EH (cell line): ENCODE results near the gene PTPRN2.

Source experiments
- DNase-seq: peaks from one replicate; pipeline ENCODE4 v3.0.0-alpha.2; 2015; ENCODE audit warnings: low read depth

Gene PTPRN2

DNA sequence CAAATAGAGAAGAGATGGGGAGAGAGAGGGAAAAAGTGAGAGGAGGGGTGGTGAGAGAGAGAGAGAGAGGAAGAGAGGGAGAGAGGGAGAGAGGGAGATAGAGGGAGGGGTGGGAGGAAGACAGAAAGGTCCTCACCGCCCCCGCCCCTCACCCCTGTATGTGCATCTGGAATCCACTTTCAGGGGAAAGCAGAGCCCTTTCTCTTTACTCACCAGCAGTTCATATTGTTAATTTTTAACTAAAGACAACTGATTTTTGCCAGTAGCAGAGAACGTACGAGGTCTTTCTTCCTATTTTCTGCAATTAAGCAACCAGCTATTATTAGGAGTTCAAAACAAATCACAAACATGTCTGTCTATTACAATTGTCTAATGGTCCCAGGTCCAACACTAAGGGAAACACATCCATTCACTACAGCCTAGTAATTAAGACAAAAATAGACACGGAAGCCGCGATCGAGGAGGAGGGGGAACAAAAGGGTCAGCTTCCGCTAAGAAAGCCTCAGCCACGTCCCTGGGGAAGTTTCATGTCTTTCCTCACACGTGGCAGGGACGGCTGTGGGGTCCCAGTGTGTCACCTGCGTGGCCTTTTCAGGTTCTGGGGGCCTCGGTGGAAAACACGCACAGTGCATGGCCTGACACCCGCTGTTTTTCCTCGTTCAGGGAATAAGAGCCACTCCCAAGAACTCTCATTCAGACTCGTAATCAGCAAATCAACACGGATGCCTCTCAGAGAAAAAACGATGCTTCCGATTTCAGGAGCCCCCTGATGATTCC is 572.0 kb downstream of the PTPRN2 start:
- no peak for DNase-seq

DNA sequence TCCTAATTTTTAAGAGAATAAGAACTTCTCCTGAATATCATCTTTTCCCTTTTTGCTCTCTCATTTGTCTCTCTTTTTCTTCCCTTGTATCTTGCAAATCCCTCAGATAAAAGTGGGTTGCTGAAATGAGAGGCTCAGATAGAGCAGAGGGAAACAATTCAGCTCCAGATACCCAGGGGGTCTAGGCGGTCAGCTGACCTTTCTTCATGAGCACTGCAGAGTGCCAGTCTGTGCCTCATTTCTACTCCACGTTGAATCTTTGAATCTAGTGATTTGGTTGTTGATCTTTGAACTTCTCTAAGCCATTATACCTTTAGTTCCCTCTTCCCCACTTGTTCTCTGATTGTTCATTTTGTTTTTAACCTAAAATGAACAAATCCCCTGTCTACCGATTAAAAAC is 572.6 kb downstream of the PTPRN2 start:
- DNase-seq, result no peak

DNA sequence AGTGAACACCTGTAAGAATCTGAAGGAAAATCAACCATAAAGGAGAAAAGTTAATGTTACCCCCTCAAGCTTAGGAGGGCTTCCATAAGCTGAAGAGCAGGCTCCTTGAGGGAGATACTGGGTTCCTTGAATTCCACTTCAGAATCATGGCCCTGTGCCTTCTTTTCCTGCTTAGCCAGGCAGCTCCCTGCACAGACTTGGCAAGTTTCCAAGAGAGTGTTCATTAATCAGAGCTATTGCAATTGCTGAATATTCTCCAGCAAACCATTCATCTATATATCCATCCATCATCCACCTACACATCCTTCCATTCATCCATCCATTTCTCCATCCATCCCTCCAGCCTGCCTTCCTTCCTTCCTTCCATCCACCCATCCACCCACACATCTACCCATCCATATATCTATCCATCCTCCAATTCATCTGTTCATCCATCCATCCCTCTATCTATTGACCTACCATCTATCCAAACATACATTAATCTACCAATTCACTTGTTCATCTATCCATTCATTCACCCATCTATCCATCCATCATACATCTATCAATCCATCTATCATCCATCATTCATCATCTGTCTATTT is 574.4 kb downstream of the PTPRN2 start:
- no peak for DNase-seq

DNA sequence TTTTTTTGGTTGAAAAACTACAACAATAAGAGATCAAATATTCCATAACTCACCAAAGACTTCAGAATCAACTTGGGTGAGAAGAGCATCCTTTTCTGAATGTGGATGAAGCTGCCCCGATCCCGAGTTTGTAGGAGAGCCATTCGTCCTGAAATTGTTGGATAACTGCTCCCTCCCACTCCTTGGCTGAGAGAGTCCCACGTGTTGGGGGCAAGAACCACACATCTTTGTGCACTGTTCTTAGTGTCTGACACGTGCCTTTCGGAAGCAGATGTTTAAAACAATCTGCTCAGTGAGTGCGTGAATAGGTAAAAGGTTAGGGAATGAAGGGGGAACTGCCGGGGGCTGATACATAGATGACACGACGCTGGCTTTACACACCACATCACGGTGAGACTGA is 575.7 kb downstream of the PTPRN2 start:
- DNase-seq, result no peak

DNA sequence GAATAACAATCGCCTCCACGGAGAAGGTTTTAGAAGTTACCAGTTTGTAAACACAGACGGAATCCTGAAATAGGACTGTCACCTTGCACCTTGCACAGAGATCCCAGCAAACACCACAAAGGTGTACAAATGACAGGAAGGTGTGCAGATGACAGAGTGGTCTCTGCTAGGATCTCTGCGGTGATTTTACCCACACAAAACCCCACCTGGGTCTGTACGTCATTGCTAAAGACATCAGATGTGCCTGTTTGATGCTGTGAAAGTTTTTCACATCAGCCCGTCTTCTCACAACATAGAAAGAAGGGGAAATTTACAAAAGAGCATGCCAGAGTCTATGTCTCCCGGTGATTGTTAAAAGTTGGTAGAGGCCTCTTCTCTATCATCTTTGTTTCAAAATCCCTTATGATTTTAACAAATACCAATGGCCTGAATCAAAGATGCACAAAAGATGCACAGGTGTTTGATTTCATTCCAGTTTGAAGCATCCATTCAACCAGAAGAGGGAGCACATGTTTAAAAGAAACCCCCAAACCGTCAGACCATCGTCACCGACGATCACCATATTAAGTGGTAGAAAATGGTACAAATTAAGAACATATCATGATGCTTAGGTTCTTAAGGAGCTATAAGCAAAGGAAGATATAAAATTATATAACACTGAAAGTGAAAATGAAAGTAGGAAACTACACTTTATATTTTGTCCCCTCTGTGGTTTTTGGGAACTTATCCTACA is 576.5 kb downstream of the PTPRN2 start:
- DNase-seq, result no peak

DNA sequence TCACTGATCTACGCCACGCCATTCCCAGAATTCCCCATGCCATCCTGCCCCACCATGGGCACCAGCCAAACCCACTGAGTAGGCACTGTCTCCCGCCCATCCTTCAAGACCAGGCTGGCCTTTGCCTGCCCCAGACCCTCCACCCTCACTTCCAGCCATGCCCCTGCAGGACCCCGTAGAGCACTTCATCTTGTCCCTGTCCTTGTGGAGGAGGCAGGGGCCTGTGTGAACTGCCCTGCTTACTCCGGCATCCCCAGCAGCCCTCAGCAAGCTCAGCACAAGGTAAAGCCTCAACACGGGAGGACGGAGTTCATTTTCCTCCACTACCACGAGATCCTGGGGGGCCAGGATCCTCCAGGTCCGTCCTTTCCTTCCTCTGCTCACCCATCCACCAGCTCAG is 577.7 kb downstream of the PTPRN2 start:
- DNase-seq, result no peak

DNA sequence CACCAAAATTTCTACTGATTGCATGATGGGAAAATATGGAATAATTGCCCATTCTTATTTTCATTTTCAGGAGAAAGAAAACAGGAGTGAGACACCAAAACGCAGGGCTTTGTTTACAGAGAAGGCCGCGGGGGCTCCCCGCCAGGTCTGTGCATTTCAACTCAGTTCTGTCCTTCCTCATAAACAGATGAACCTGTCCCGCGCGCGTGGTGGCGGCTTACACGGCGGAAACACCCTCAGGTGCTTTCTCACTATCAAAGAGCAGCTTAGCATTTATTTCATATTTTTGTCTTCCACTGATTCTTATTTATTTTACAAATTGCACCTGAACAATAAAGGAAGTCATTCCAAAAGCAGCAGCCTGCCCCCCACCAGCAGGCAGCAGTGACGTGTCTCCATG is 579.4 kb downstream of the PTPRN2 start:
- DNase-seq, result no peak

DNA sequence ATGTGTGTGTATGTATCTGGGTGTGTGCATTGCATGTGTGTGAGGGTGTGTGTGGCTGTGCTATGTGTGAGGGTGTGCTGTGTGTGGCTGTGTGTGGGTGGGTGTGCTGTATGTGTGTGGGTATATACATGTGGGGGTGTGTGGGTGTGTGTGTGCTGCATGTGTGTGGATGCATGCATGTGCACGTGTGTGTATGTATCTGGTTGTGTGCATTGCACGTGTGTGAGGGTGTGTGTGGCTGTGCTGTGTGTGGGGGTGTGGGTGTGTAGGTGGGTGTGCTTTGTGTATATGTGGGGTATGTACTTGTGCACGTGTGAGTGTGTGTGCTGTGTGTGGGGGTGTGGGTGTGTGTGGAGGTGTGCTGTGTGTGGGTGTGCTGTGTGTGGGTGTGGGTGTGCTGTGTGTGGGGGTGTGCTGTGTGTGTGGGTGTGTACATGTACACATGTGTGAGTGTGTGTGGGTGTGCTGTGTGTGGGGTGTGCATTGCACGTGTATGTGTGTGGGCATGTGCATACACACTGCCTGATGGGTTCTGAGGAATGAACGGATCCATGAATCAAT is 579.8 kb downstream of the PTPRN2 start:
- no peak for DNase-seq

DNA sequence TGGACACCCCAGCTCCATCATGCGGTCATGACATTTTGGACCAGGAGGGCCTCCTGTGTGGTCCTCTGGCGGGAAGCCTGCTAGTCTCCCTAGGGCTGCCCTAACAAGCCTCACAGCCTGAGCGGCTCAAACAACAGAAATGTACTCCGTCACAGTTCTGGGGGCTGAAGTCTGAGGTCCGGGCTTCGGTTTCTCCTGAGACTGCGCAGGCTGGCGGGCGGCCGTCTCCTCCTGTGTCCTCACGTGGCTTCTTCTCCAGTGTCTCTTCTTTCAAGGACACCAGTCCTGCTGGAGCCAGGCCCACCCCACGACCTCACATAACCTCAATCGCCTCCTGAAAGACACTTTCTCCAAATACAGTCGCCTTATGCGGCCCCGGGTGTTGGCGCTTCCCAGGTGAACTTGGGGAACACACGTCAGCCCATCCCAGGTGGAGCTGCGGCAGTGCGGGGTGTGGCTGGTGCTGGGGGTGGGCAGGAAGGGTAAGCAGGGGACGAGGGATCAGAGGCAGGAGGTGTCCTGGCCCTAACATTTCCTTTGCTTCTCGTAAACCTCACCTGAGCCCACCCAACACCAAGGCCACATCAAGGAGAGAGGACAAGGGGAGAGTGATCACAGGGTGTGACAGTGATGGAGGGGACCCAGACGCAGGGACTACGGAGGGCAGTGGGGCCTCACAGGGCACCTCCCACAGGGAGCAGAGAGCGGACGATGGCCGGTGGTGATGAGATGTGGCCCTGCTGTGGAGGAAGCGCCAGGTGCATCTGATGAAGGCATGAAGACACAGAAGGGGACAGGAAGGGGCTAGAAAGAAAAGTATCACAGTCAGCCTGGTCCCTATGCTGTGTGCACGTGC is 580.6 kb downstream of the PTPRN2 start:
- DNase-seq, result no peak

DNA sequence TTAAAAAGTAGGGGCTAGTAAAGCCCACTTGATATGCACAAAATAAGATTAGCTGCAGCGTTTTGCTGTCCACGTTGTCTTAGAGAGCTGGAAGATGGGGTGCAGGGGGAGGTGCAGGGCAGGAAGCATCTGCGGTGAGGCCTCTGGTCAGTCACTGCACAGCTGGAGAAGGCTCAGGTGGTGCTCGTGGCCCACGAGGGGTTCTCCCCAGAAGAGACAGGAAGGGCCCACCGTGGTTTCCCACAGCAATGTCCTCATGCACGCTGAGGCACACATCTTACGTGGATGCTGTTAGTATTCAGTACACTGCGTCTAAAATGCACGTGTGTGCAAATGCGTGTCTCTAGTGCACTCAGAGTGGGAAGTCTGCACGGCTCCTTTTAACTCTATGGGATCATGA is 582.1 kb downstream of the PTPRN2 start:
- DNase-seq, result no peak

DNA sequence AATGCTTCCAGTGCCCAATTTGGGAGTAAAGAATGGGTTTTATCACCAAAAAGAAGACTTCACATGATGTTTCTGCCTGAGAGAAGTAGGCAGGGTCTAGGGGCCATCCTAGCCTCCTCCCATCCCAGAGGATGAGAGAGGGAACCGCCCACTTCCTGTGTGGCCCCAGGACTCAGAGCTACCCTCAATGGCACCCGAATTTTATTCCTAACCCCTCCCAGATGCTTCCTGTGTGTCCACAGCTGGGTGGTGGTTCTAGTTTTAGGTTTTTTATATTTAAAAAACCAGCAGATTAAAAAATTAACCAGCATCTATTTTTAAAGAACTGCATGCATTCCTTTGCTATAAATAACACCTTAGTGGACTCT is 583.5 kb downstream of the PTPRN2 start:
- no peak for DNase-seq

DNA sequence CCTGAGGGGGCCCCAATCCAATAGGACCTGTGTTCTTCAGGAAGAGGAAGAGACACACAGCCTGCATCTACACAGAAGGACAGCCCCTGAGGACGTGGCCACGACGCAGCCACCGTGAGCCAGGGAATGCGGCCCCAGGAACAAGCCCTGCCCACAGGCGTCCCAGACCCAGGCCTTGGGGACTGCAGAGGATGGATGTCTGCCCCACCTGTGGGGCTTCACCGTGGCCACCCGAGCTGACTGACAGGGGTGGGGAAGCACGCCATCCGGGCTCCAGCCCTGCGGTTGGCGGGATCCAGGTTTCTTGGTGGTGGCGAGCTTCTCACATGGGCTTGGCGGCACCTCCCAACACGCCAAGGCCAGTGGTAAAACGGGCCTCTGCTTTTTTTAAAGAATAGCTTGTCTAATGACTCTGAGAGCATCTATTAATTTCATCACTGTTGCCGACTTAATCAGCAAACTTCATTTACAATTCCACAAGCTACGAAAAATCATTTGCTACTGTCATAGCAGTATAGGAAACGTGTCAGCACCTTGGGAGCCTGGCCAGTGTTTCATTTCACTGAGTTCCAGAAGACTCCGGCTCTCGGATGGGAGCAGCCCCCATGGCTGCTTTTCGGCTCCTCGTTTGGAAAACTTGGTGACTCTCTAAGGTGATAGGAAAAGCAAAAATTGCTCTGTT is 584.0 kb downstream of the PTPRN2 start:
- no peak for DNase-seq

DNA sequence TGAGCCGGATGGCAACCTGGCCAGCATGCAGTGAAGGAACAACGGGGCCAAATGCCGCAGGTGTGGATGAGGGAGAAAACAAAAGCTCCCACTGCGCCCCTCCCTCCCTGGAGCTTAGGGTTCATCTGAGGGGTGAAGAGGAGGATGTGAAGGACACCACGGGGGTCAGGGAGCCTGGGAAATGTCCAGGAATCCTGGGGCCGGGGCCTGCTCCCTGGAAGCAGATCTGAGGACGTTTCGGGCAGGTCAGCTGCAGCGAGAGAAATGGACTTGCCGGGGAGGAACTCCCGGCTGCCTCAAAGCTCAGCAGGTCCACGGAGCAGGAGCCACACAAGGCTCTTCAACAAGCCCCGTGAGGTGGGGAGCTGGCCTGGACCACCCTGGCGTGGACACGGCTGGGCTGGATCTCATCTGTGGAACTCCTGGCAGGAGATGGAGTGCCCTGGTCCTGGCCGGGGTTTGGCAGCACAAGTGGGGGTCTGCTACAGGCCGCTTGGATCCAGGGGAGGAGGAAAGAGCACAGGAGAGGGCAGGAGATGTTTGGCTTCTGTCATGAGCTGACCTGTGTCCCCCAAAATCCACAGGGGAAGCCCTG is 585.0 kb downstream of the PTPRN2 start:
- DNase-seq, result no peak

DNA sequence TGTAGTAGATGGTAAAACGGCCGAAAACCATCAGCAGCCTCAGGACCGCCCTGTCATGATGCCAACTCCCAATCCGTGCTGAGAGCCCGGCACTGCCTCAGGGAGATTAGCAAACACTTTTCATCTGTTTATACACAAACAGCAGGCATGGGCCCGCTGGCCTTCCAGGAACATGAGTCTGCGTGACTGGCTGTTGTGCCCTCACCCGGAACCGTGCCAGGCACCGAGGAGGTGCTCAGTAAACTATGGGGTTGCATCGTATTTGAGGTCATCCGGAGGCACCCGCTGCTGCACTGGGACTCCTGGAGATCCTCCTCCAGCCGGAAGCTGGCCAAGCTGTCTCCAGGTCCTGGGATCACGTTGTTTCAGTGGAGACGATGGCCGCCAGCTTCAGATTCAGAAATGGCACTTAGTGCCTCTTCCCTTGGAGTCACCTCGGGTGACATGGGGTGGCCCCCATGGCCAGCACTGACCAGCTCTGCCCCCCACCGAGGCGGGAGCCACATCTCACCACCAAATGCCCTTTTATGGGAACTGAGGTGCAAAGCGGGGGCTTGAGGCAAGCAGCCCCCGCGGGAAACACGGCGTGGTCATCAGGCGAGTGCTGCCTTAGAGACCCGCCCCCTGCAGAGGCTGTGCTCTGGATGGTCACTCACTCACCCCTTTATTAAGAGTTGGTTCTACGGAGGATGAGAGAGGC is 585.9 kb downstream of the PTPRN2 start:
- DNase-seq, result no peak

DNA sequence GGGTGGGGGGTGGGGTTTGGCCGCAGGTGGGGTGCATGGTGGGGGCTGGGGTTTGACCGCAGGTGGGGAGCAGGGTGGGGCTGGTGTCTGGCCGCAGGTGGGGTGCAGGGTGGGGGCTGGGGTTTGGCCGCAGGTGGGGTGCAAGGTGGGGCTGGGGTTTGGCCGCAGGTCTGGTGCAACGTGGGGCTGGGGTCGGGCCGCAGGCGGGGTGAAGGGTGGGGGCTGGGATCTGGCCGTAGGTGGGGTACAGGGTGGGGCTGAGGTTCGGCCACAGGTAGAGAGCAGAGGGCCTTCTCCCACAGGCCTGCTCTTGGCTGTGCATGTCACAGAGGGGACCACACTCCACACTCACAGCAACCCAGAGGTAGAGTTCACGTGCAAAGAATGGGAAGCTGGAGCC is 586.6 kb downstream of the PTPRN2 start:
- no peak for DNase-seq

DNA sequence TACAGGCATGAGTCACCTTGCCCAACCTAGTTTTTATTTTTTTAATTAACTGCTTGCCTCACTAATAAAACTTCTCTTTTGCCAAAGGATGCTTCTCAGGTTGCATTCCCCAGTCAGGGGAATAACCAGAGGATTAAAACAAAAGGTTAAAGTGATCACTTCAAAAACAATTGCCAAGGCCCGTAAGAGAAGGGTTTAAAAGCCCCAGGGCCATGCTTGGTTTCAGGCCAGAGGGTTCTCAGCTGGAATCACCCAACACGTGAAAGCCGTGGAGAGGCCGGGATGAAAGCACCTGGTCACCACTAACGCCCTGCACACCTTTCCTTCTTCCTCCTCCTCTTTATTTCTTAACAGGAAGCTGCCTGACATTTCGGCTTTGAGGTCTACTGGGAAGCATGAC is 587.5 kb downstream of the PTPRN2 start:
- DNase-seq, result no peak

DNA sequence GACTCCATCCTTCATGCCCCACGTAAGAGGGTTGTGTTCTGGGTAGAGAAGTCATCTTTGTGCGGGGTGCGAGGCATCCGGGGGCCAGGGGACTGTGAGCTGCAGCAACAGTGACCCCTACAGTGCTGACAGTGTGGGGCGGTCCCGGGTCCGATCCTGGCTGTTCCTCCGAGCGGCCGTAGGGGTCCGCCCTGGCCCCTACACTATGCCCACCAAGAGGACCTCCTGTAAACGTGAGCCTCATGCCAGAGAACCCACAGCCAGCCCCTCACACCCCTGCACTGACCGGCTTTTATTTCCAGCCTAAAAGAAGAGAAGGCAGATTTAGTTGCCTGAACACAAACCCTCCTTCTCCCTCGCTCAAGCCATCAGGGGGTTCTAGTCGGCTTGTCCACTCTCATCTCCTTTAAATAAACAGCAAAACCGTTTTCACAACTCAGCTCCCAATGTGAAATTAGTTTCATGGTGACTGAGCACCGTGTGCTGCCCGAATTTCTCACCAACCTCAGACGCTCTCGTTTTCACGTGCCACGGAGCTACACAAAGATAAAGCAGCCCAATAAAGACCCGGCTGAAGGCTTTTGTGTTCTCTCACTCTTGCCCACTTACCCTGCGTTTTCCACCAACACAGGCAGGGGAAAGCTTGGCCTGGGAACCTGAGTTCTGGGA is 588.6 kb downstream of the PTPRN2 start:
- DNase-seq, result no peak

DNA sequence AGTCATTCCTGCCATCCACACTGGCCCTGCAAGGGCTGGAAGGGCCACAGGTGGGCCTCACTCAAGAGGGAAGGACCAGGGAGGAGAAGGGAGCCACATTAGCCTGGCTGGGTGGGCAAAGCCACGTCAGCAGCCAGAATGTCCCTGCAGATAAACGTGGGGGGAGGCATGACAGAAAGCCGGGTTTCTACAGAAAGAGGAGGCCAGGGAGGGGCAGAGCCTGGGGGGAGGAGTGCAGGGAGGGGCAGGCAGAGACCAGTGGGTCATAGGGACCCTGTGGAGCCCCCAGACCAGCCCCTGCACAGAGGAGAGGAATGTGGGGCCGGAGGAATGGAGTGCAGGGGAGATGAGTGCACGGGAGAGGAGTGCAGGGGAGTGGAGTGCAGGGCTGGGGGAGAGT is 590.2 kb downstream of the PTPRN2 start:
- DNase-seq, result no peak

DNA sequence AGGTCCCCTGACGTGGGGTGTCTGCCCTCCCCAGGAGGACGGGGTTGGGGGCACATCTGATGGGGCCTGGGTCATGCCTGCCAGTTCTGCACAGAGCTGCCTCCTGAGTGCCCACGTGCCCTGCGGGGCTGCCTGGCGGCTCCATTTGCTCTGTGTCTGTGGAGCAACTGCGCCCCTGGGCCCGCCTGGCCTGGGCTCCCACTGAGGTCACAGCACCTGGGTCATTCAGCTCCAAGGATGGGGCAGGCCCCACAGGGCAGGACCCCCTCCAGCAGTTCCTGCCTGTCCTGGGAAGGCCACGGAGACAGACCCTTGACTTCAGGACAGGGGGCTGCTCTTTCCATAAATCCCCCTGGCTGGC is 590.6 kb downstream of the PTPRN2 start:
- no peak for DNase-seq
